Neutrophil (primary cell): ENCODE results near the gene CCDC14.

Experiments
- H3K27ac ChIP-seq: fragments of 200-600 bp; sonication (generic); 2 replicates; pipeline ENCODE4 v1.5.1; 2016; ENCODE audit warnings: mild to moderate bottlenecking, moderate library complexity
- H3K27me3 ChIP-seq: fragments of 200-600 bp; sonication (generic); 2 replicates; pipeline ENCODE4 v1.6.0; 2016; ENCODE audit warnings: mild to moderate bottlenecking
- H3K36me3 ChIP-seq: fragments of 200-600 bp; sonication (generic); 2 replicates; pipeline ENCODE4 v1.5.1; 2017
- H3K4me1 ChIP-seq, 2 experiments: fragments of 200-600 bp in 1 of 2; sonication (generic) in 1 of 2; 1 replicate in 1 of 2; 2 replicates in 1 of 2; pipeline versions ENCODE4 v1.5.1 to v1.6.1; 2013 to 2016; ENCODE audit warnings: low read depth in 1 of 2, low read length in 1 of 2, mild to moderate bottlenecking in 1 of 2, moderate library complexity in 1 of 2; ENCODE audit not compliant: control insufficient read depth in 1 of 2, insufficient read depth in 1 of 2
- H3K4me3 ChIP-seq, 2 experiments: fragments of 200-600 bp in 1 of 2; sonication (generic) in 1 of 2; 1 replicate in 1 of 2; 2 replicates in 1 of 2; pipeline ENCODE4 v1.5.1; 2013 to 2016; ENCODE audit warnings: low read depth in 1 of 2, low read length in 1 of 2, mild to moderate bottlenecking in 1 of 2, moderate library complexity in 1 of 2
- H3K9me3 ChIP-seq: fragments of 200-600 bp; sonication (generic); 2 replicates; pipeline ENCODE4 v1.5.1; 2016
- CTCF ChIP-seq: fragments of 200-600 bp; sonication (generic); IDR thresholded peaks from 2 replicates; pipeline ENCODE4 v1.5.1; 2016; ENCODE audit warnings: antibody characterized with exemption

Gene CCDC14

GRCh38 chr3:123877466-123877865 is 83.6 kb downstream of the CCDC14 start:
- TF ChIP-seq CTCF: no peak
- Histone ChIP-seq H3K9me3 (no peaks in the 10 kb centered on the region), H3K4me1 (no peaks in the 10 kb centered on the region), H3K27ac (no peak overlapping the region), H3K4me3 (no peak overlapping the region), H3K27me3 (peaks cover 17% of the 10 kb centered on the region), H3K36me3 (no peaks in the 10 kb centered on the region)

GRCh38 chr3:123876858-123877257 is 84.2 kb downstream of the CCDC14 start:
- Histone ChIP-seq H3K9me3 (no peaks in the 10 kb centered on the region), H3K4me3 (no peak overlapping the region), H3K27ac (no peak overlapping the region), H3K36me3 (no peaks in the 10 kb centered on the region), H3K4me1 (no peaks in the 10 kb centered on the region), H3K27me3 (peaks cover 11% of the 10 kb centered on the region)
- no peak for TF ChIP-seq CTCF

- H3K4me3 ChIP-seq: no peak overlapping the region
- H3K27ac ChIP-seq: no peak overlapping the region
- H3K36me3 ChIP-seq: no peaks in the 10 kb centered on the region
- H3K4me1 ChIP-seq: no peaks in the 10 kb centered on the region
- no peak for TF ChIP-seq CTCF
- no peaks in the 10 kb centered on the region for H3K9me3 ChIP-seq
- no peaks in the 10 kb centered on the region for H3K27me3 ChIP-seq
Observed at GRCh38 chr3:123872621-123873020, 88.4 kb downstream of the CCDC14 start.

- Histone ChIP-seq H3K4me3 (no peak overlapping the region), H3K4me1 (no peaks in the 10 kb centered on the region), H3K36me3 (no peaks in the 10 kb centered on the region), H3K27me3 (no peaks in the 10 kb centered on the region), H3K27ac (no peak overlapping the region), H3K9me3 (no peaks in the 10 kb centered on the region)
- no peak for TF ChIP-seq CTCF
Observed at GRCh38 chr3:123871946-123872345, 89.1 kb downstream of the CCDC14 start.

GRCh38 chr3:123870033-123870432 is 91.0 kb downstream of the CCDC14 start:
- H3K27me3 ChIP-seq: no peaks in the 10 kb centered on the region
- TF ChIP-seq CTCF: no peak
- no peaks in the 10 kb centered on the region for H3K9me3 ChIP-seq
- H3K27ac ChIP-seq: no peak overlapping the region
- no peaks in the 10 kb centered on the region for H3K36me3 ChIP-seq
- no peaks in the 10 kb centered on the region for H3K4me1 ChIP-seq
- H3K4me3 ChIP-seq: no peak overlapping the region

- no peak for TF ChIP-seq CTCF
- H3K36me3 ChIP-seq: no peaks in the 10 kb centered on the region
- H3K27me3 ChIP-seq: no peaks in the 10 kb centered on the region
- H3K4me1 ChIP-seq: no peaks in the 10 kb centered on the region
- no peak overlapping the region for H3K27ac ChIP-seq
- H3K4me3 ChIP-seq: no peak overlapping the region
- H3K9me3 ChIP-seq: no peaks in the 10 kb centered on the region
Observed at GRCh38 chr3:123869165-123869564, 91.9 kb downstream of the CCDC14 start.
